ENCODE measurements around the gene POC1A. TPM values are rescaled to one million over a fixed set of nuclear protein-coding genes. Genes with fewer than 3 reads are reported as not detected.

POC1A gene
- total RNA-seq, 1 donor = 1.8 TPM

GRCh38 chr3:52069855-52070254, 84.4 kb downstream of the POC1A start:
- no peak overlapping the region for H2AFZ ChIP-seq (ENCODE audit: low read length)
- DNase-seq (ENCODE audit: insufficient read length, low spot score, missing footprints) = no peak
- no peak for TF ChIP-seq CTCF (IDR thresholded peaks at IDR 0.05; ENCODE audit: extremely low read depth, low read depth, low read length)
- peaks cover 9% of the 10 kb centered on the region for H3K4me1 ChIP-seq (ENCODE audit: insufficient read depth, low read length)
- H3K27ac ChIP-seq (ENCODE audit: low read depth, low read length) = no peak overlapping the region
- H3K79me2 ChIP-seq (ENCODE audit: insufficient read depth, low read length) = no peaks in the 10 kb centered on the region
- no peak overlapping the region for H3K4me2 ChIP-seq (ENCODE audit: insufficient read depth, low read length)
- H3K9me3 ChIP-seq (ENCODE audit: low read depth, low read length) = no peaks in the 10 kb centered on the region
- no peaks in the 10 kb centered on the region for H3K27me3 ChIP-seq (ENCODE audit: insufficient read depth, low read length)
- no peaks in the 10 kb centered on the region for H3K36me3 ChIP-seq (ENCODE audit: insufficient read depth, low read length)
- H3K4me3 ChIP-seq (ENCODE audit: insufficient read depth, low read length) = no peak overlapping the region
- no peaks in the 10 kb centered on the region for H4K20me1 ChIP-seq (ENCODE audit: insufficient read depth, low read length)

- Histone ChIP-seq H3K4me3 (ENCODE audit: insufficient read depth, low read length) (no peak overlapping the region), H3K4me2 (ENCODE audit: insufficient read depth, low read length) (no peak overlapping the region), H2AFZ (ENCODE audit: low read length) (no peak overlapping the region), H3K9me3 (ENCODE audit: low read depth, low read length) (no peaks in the 10 kb centered on the region), H3K79me2 (ENCODE audit: insufficient read depth, low read length) (no peaks in the 10 kb centered on the region), H4K20me1 (ENCODE audit: insufficient read depth, low read length) (no peaks in the 10 kb centered on the region), H3K27me3 (ENCODE audit: insufficient read depth, low read length) (no peaks in the 10 kb centered on the region), H3K36me3 (ENCODE audit: insufficient read depth, low read length) (no peaks in the 10 kb centered on the region), H3K4me1 (ENCODE audit: insufficient read depth, low read length) (peaks cover 9% of the 10 kb centered on the region), H3K27ac (ENCODE audit: low read depth, low read length) (no peak overlapping the region)
- no peak for TF ChIP-seq CTCF (IDR thresholded peaks at IDR 0.05; ENCODE audit: extremely low read depth, low read depth, low read length)
- no peak for DNase-seq (ENCODE audit: insufficient read length, low spot score, missing footprints)
Observed at GRCh38 chr3:52069135-52069534, 85.1 kb downstream of the POC1A start.

- Histone ChIP-seq H3K4me3 (ENCODE audit: insufficient read depth, low read length) (no peak overlapping the region), H3K9me3 (ENCODE audit: low read depth, low read length) (no peaks in the 10 kb centered on the region), H2AFZ (ENCODE audit: low read length) (no peak overlapping the region), H3K27ac (ENCODE audit: low read depth, low read length) (no peak overlapping the region), H3K27me3 (ENCODE audit: insufficient read depth, low read length) (no peaks in the 10 kb centered on the region), H4K20me1 (ENCODE audit: insufficient read depth, low read length) (no peaks in the 10 kb centered on the region), H3K79me2 (ENCODE audit: insufficient read depth, low read length) (no peaks in the 10 kb centered on the region), H3K4me2 (ENCODE audit: insufficient read depth, low read length) (no peak overlapping the region), H3K4me1 (ENCODE audit: insufficient read depth, low read length) (peaks cover 9% of the 10 kb centered on the region), H3K36me3 (ENCODE audit: insufficient read depth, low read length) (no peaks in the 10 kb centered on the region)
- TF ChIP-seq CTCF (IDR thresholded peaks at IDR 0.05; ENCODE audit: extremely low read depth, low read depth, low read length) = no peak
- DNase-seq (ENCODE audit: insufficient read length, low spot score, missing footprints) = no peak
Observed at GRCh38 chr3:52068730-52069129, 85.5 kb downstream of the POC1A start.

- H3K36me3 ChIP-seq (ENCODE audit: insufficient read depth, low read length) = no peaks in the 10 kb centered on the region
- H3K4me2 ChIP-seq (ENCODE audit: insufficient read depth, low read length) = no peak overlapping the region
- no peak for DNase-seq (ENCODE audit: insufficient read length, low spot score, missing footprints)
- H3K4me3 ChIP-seq (ENCODE audit: insufficient read depth, low read length) = no peak overlapping the region
- H3K27ac ChIP-seq (ENCODE audit: low read depth, low read length) = no peak overlapping the region
- H3K9me3 ChIP-seq (ENCODE audit: low read depth, low read length) = no peaks in the 10 kb centered on the region
- H4K20me1 ChIP-seq (ENCODE audit: insufficient read depth, low read length) = no peaks in the 10 kb centered on the region
- H2AFZ ChIP-seq (ENCODE audit: low read length) = no peak overlapping the region
- no peak for TF ChIP-seq CTCF (IDR thresholded peaks at IDR 0.05; ENCODE audit: extremely low read depth, low read depth, low read length)
- H3K27me3 ChIP-seq (ENCODE audit: insufficient read depth, low read length) = no peaks in the 10 kb centered on the region
- H3K79me2 ChIP-seq (ENCODE audit: insufficient read depth, low read length) = no peaks in the 10 kb centered on the region
- peaks cover 9% of the 10 kb centered on the region for H3K4me1 ChIP-seq (ENCODE audit: insufficient read depth, low read length)
Observed at GRCh38 chr3:52068055-52068571, 86.1 kb downstream of the POC1A start.
